ENCODE measurements around the gene PALD1.
"Not testable (repeated sequence)": the region's sequence is repeated elsewhere in the genome, so short reads cannot be mapped to it uniquely, and the experiment has no call there.

The PALD1 gene

GRCh38 chr10:70592746-70593512 lies 114.4 kb downstream of the PALD1 start:
- DNase-seq, result no peak

- DNase-seq, result no peak
These were observed 114.9 kb downstream of the PALD1 start for GRCh38 chr10:70593513-70593890.

GRCh38 chr10:70594161-70594560 lies 115.6 kb downstream of the PALD1 start:
- no peak for DNase-seq

GRCh38 chr10:70595566-70596016 lies 117.0 kb downstream of the PALD1 start:
- no peak for DNase-seq

- no peak for DNase-seq
These were observed 117.7 kb downstream of the PALD1 start for GRCh38 chr10:70596110-70596798.

- DNase-seq, result no peak
These were observed 118.6 kb downstream of the PALD1 start for GRCh38 chr10:70596860-70597809.

GRCh38 chr10:70597856-70598815 lies 119.6 kb downstream of the PALD1 start:
- DNase-seq, result no peak

GRCh38 chr10:70598857-70599295 lies 120.3 kb downstream of the PALD1 start:
- no peak for DNase-seq

- DNase-seq, result no peak
These were observed 120.8 kb downstream of the PALD1 start for GRCh38 chr10:70599319-70599718.

GRCh38 chr10:70599791-70600190 lies 121.2 kb downstream of the PALD1 start:
- no peak for DNase-seq

GRCh38 chr10:70600512-70601395 lies 122.2 kb downstream of the PALD1 start:
- DNase-seq, result no peak

GRCh38 chr10:70601746-70602145 lies 123.2 kb downstream of the PALD1 start:
- DNase-seq, result no peak

GRCh38 chr10:70602665-70603448 lies 124.3 kb downstream of the PALD1 start, which contains the start of gene PRF1:
Gene PRF1, minus strand, starts transcription at chr10:70602741. Its CDS starts 1,839 bp downstream, at chr10:70600902.
- DNase-seq, result peak; percentile 20 to 75 (median 59)

- no peak for DNase-seq
These were observed 124.9 kb downstream of the PALD1 start for GRCh38 chr10:70603449-70603801.

- no peak for DNase-seq
These were observed 125.5 kb downstream of the PALD1 start for GRCh38 chr10:70604106-70604505.

GRCh38 chr10:70605161-70605560 lies 126.6 kb downstream of the PALD1 start:
- no peak for DNase-seq

GRCh38 chr10:70607936-70608335 lies 129.4 kb downstream of the PALD1 start:
- DNase-seq, result no peak

- no peak for DNase-seq
These were observed 135.4 kb downstream of the PALD1 start for GRCh38 chr10:70613941-70614340.

- DNase-seq, result not testable (repeated sequence)
These were observed 135.8 kb downstream of the PALD1 start for GRCh38 chr10:70614364-70614763.

- no peak for DNase-seq
These were observed 136.6 kb downstream of the PALD1 start for GRCh38 chr10:70615211-70615610.
